Rectal smooth muscle tissue (tissue), 1 donor: ENCODE data around the gene SLC12A3.

ENCODE experiments used
- H3K27ac ChIP-seq: one replicate; pipeline ENCODE4 v1.7.0; 2013; ENCODE audit warnings: low read depth, low read length, inconsistent platforms
- H3K27me3 ChIP-seq: one replicate; pipeline ENCODE4 v1.7.0; 2013; ENCODE audit warnings: low read length; ENCODE audit not compliant: control insufficient read depth, insufficient read depth
- H3K36me3 ChIP-seq: one replicate; pipeline ENCODE4 v1.7.0; 2013; ENCODE audit warnings: low read length; ENCODE audit not compliant: control insufficient read depth, insufficient read depth
- H3K4me1 ChIP-seq: one replicate; pipeline ENCODE4 v1.7.0; 2013; ENCODE audit warnings: low read length; ENCODE audit not compliant: control insufficient read depth, insufficient read depth
- H3K4me3 ChIP-seq: one replicate; pipeline ENCODE4 v1.7.0; 2013; ENCODE audit warnings: low read length
- H3K9ac ChIP-seq: one replicate; pipeline ENCODE4 v1.7.0; 2013; ENCODE audit warnings: low read length

SLC12A3 gene

DNA sequence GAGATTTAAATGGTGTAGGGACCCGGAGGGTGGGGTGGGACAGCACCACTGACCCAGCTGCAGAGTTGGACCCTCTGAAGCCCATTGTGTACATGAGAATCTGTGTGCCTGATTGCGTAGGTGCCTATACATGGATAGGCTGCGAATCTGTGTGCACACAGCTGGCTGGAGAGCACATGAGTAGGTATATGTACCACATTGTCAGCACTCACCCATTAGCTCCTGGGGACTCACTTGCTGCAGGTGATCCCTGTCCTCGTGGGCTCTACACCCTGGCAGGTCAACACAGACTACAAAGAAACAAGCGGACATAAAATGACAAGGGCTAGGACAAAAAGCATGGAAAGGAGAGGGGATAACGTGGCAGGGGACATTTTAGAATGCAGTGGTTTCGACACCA lies 85.4 kb downstream of the SLC12A3 start:
- Histone ChIP-seq H3K9ac (no peak overlapping the region), H3K27me3 (no peaks in the 10 kb centered on the region), H3K27ac (no peak overlapping the region), H3K36me3 (peaks cover under 1% of the 10 kb centered on the region), H3K4me3 (no peak overlapping the region), H3K4me1 (no peaks in the 10 kb centered on the region)

DNA sequence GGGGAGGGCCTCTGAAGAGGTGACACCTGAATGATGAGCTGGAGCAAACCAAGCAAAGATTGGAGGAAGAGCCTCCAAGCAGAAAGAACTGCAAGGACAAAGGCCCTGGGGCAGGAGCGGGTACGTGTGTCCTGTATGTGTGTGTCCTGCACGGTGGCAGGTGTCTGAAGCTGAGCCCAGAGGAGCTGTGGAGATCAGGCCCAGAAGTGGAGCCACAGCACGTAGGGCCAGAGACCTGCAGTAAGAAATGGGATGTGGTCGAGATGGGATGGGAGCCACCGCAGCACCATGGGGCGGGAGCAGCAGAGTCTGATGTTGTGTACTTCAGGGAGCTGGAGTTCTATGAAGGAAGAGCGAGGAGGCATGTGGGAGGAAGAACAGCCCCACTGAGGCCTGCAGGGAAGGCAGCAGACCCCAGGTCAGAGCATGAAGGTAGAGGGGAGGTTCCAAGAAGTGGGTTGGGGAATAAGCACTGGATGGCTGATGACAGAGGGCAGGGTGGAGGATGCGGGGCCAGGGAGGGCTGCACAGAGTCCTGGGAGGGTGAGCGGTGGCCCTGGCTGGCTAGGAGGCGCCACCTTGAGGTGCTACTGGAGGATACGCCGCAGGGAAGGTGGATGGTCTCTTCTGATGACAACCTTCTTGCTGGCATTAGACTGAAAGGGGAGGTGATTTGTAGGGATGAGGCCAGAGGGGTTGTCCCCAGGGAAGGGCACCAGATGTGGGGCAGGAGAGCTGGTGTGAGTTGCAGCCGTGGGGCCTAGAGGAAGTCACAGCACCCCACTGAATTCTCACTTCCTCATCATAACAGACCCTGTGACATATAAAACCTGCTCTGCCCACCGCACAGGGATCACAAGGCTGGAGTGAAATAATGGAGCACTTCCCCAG lies 86.1 kb downstream of the SLC12A3 start:
- H3K4me1 ChIP-seq: no peaks in the 10 kb centered on the region
- H3K9ac ChIP-seq: no peak overlapping the region
- H3K27ac ChIP-seq: no peak overlapping the region
- no peaks in the 10 kb centered on the region for H3K36me3 ChIP-seq
- no peak overlapping the region for H3K4me3 ChIP-seq
- no peaks in the 10 kb centered on the region for H3K27me3 ChIP-seq

DNA sequence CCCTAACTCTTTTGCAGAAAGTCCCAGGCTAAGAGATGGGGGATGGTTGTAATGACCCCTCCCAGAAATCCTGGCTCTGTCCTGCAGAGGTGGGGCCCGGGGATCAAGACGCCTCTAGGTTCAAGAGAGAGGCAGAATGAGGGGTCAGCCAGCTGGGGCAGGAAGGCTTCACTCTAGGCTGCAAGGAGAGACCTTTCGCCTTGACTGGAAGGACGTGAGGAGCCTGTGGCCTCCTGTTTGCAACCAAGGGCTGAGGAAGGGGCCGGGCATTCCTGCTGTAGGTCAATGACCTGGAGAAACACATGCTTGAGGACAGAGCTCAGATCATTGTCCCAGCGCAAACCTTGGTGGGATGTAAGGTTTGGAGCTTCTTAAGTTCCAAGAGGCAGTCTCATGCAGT lies 88.0 kb downstream of the SLC12A3 start:
- Histone ChIP-seq H3K27me3 (no peaks in the 10 kb centered on the region), H3K27ac (no peak overlapping the region)

DNA sequence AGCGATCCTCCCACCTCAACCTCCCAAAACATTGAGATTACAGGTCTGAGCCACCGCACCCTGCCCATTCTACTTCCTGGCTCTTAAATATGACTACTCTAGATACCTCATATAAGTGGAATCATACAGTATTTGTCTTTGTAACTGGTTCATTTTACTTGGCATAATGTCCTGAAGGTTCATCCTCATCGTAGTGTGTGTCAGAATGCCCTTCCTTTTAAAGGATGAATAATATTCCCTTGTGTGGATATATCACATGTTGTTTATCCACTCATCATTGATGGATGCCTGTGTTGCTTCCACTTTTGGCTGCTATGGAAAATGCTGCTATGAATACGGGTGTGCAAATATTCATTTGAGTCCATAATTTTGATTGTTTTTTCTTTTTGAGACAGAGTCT lies 91.1 kb downstream of the SLC12A3 start:
- Histone ChIP-seq H3K4me1 (no peaks in the 10 kb centered on the region), H3K27ac (no peak overlapping the region), H3K9ac (no peak overlapping the region), H3K27me3 (no peaks in the 10 kb centered on the region), H3K4me3 (no peak overlapping the region), H3K36me3 (no peaks in the 10 kb centered on the region)

More for the DNA sequence above, 88.0 kb downstream of the SLC12A3 start:
- no peak overlapping the region for H3K4me3 ChIP-seq
- H3K9ac ChIP-seq: no peak overlapping the region
- no peaks in the 10 kb centered on the region for H3K4me1 ChIP-seq
- no peaks in the 10 kb centered on the region for H3K36me3 ChIP-seq

DNA sequence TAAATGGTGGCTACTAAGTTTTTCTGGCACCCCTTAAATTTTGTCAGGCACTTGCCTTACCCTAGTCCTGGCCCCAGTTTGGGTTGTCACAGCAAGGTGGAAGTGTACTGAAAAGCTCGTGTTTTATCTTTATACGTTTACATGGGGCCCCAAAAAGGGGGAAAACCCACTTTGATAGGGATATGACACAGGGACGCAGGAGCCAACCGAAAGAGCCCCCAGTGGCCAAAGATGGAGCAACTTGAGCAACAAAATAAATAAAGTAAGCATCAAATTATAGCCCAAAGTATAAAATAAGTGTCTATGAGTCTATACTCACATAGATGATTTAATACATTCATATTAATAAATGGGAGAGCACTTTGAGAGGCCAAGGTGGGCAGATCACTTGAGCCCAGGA lies 91.7 kb downstream of the SLC12A3 start:
- H3K4me3 ChIP-seq: no peak overlapping the region
- H3K4me1 ChIP-seq: no peaks in the 10 kb centered on the region
- no peaks in the 10 kb centered on the region for H3K36me3 ChIP-seq
- no peak overlapping the region for H3K9ac ChIP-seq
- H3K27ac ChIP-seq: no peak overlapping the region
- H3K27me3 ChIP-seq: no peaks in the 10 kb centered on the region

GRCh38 chr16:56960681-56961281 lies 95.8 kb downstream of the SLC12A3 start:
- Histone ChIP-seq H3K27ac (no peak overlapping the region), H3K4me1 (no peaks in the 10 kb centered on the region), H3K4me3 (no peak overlapping the region), H3K9ac (no peak overlapping the region), H3K36me3 (no peaks in the 10 kb centered on the region), H3K27me3 (no peaks in the 10 kb centered on the region)

- H3K36me3 ChIP-seq: no peaks in the 10 kb centered on the region
Measured at GRCh38 chr16:56961386-56961785, 96.4 kb downstream of the SLC12A3 start.

DNA sequence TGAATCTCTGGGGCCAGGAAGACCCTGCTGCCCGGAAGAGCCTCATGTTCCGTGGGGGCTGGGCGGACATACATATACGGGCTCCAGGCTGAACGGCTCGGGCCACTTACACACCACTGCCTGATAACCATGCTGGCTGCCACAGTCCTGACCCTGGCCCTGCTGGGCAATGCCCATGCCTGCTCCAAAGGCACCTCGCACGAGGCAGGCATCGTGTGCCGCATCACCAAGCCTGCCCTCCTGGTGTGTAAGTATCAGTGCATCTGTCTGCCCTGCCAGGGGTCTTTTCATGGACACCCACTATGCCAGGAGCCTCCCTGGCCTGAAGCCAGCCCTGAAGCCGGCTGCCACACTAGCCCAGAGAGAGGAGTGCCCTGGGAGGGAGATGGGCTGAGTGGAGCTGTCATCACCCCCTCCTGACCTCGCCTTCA lies 96.9 kb downstream of the SLC12A3 start, which contains the start of gene CETP:
TSS of gene CETP (plus strand) at position 100 of the 431 bp plus-strand sequence. CDS start at position 130, 30 bp downstream.
- no peaks in the 10 kb centered on the region for H3K27me3 ChIP-seq
- H3K27ac ChIP-seq: no peak within 1 kb of the TSS
- H3K9ac ChIP-seq: no peak within 1 kb of the TSS

More at GRCh38 chr16:56961386-56961785, 96.4 kb downstream of the SLC12A3 start:
- H3K4me3 ChIP-seq: no peak overlapping the region
- no peak overlapping the region for H3K27ac ChIP-seq
- no peak overlapping the region for H3K9ac ChIP-seq
- no peaks in the 10 kb centered on the region for H3K27me3 ChIP-seq
- no peaks in the 10 kb centered on the region for H3K4me1 ChIP-seq

DNA sequence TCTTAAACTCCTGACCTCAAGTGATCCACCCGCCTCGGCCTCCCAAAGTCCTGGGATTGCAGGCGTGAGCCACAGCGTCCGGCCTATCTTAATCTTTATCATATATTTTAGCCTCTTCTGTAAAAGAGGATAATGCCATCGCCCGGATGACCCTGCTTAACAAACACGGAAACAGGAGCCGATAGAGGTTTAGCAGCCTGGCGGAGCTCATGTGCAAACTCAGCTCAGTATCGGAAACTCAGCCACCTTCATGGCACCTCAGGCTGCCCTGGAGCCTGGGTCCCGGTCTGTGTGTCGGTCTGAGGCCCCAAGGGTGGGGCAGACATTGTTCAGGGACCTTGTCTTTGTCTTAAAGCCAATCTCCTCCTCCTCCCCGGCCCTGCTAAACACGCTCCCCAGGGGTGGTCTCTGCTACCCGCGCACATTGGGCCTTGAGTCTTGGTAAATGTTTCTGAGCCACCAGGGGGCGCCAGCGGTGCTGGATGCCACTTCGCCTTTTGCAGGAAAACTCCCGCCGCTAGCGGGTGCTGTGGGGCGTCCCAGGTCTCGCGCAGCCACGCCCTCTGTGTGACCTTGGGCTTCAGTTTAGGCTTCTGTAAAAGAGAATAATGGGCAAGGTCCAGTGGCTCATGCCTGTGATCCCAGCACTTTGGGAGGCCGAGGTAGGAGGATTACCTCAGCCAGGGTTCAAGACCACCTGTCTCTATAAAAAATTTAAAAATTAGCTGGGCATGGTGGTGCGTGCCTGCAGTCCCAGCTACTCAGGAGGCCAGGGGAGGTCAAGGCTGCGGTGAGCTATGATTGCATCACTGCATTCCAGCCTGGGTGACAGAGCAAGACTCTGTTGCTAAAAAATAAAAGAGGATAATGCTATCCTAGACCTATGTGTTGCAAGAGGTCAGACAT lies 99.5 kb downstream of the SLC12A3 start:
- Histone ChIP-seq H3K36me3 (no peaks in the 10 kb centered on the region), H3K4me1 (no peaks in the 10 kb centered on the region), H3K27me3 (no peaks in the 10 kb centered on the region), H3K4me3 (no peak overlapping the region), H3K27ac (no peak overlapping the region), H3K9ac (no peak overlapping the region)

More for the DNA sequence above, 96.9 kb downstream of the SLC12A3 start, which contains the start of gene CETP:
- H3K4me3 ChIP-seq: no peak within 1 kb of the TSS
- H3K4me1 ChIP-seq: no peaks in the 10 kb centered on the region
- H3K36me3 ChIP-seq: no peaks in the 10 kb centered on the region
